ENCODE results near the gene SMG9.

The SMG9 gene

DNA sequence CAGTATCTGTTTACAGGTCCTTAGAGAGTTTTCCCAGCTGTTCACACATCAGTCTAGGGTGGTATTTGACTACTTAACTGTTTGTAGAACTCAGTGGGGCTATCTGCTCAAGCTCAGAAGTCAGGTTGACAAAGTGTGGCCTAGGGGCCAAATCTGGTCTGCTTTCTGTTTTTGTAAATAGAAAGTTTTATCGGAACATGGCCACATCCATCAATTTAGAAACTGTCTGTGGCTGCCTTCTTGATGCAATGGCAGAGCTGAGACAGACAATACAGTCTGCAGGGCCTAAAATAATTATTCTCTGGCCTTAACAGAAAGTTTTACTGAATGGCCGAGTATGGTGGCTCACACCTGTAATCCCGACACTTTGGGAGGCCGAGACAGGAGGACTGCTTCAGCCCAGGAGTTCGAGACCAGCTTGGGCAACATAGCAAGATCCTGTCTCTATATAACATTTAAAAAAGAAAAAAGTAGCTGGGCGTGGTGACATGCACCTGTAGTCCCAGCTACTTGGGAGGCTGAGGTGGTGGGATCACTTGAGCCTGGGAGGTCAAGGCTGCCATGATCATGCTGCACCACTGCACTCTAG, 2.4 kb downstream of the SMG9 start:
- no peak for DNase-seq (ENCODE audit: low spot score)

DNA sequence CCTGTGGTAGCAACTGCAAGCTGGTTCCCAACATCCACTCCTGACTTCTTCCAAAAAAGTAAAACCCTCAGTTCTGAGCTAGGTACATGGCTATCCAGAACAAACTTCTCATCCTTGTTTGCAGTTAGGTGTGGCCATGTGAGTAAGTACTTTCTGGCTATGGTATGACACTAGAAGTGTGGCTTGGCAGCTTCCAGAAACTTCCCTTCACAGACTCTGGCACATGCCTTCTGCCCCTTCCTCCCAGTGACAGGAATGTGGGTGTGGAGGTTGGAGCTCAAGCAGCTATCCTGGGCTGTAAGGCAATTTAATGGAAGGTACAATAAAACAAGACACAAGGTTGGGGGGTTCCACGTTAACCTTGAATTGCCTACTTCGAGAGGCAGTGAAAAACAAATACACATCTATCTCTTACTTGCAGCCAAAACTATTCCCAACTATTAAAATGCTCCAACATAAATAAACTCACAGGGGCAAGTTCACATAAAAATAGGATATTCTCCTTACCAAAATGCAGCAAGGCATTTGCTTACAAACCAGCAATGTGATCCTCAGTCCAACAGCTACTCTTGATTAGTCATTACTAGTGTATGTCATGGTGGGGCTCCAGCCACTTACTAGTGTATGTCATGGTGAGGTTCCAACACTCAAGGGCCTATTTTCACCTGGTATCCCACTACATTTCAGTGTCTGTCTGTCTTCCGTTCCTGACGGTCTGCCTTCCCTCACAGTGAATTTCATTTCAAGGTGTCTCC, 3.1 kb downstream of the SMG9 start:
- DNase-seq (ENCODE audit: low spot score): no peak

GRCh38 chr19:43749898-43750297, 4.9 kb downstream of the SMG9 start:
- no peak for DNase-seq (ENCODE audit: low spot score)

GRCh38 chr19:43749152-43749551, 5.6 kb downstream of the SMG9 start:
- DNase-seq (ENCODE audit: low spot score): no peak

DNA sequence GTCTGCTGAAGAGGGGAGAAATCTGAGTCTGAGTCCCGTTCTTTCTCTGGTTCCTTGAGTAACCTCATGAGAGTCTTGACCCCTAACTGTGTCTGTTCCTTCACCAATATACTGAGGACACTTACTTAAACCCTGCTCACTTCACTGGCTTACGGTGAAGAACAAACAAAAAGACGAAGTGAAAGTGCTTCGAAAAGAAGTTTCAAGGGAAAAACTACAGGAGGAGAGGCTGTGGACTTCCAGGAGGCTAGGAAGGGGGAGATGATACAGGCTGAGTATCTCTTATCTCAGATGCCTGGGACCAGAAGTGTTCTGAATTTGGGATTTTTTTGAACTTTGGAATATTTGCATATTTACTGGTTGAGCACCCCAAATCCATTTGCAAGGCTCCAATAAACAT, 6.1 kb downstream of the SMG9 start:
- DNase-seq (ENCODE audit: low spot score): no peak

DNA sequence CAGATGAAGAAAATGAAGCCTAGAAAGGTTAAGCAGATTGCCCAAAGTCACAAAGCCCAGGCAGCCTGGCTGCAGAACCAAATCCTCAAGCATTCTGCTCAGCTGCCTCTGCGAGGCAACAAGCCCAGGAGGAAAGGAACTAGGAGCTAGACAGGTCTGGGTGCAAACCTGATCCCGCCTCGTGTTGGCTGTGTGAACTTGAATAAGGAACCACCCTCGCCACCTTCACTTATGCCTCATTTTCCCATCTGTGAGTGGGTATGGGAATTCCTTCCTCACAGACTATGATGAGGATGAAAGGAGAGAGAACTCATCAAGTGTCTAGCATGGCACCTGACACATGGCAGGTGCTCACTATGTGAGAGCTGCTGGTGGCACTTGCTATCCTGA, 6.6 kb downstream of the SMG9 start:
- DNase-seq (ENCODE audit: low spot score): no peak

DNA sequence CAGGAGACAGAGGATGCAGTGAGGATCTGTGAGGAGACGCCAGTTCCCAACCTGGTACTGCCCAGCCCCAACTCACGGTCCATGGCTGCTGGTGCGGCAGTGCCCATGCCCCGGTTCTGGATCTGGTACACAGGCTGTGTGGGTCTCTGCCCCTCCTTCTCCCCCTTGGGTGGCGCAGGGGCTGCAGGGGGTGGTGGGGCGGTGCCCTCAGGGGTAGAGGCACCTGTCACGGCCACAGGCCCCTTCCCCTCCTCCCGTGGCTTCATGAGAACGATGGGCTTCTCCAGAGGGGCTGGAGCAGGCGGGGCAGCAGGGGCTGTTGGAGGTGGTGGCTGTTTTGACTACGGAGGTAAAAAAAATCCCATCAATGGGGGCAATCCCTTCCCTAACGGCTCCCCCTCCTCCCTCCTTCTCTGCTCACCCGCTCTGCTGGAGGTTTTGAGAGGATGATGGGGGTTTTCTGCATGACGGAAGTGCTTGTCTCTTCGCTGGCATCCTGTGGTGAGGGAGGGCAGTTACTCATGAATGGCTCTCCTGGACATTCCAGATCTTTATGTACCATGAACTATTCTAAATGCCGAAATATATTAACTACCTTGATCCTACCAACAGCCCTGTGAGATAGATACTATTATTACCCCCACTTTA, 7.1 kb downstream of the SMG9 start:
- DNase-seq (ENCODE audit: low spot score): no peak

DNA sequence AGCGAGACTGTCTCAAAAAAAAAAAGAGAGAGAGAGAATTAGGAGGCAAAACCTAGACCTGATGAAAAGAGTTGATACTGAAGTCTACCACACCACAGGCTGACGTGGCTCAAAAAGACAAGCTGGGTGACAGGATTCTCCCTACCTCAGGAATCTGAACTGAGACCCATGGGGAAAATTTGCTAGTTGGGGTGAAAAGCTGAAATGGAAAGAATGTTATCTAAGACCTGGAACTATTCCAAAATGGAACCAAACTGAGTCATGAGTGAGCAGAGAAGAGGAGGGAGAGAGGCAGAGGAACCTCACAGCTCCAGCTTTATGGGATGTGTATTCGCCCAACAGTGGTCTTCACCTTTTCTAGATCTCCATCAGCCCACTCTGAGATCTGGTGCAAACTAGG, 11.7 kb downstream of the SMG9 start:
- no peak for DNase-seq (ENCODE audit: low spot score)

GRCh38 chr19:43741075-43741825, 13.5 kb downstream of the SMG9 start:
- no peak for DNase-seq (ENCODE audit: low spot score)

- no peak for DNase-seq (ENCODE audit: low spot score)
Measured at GRCh38 chr19:43739439-43740235, 15.1 kb downstream of the SMG9 start.

- no peak for DNase-seq (ENCODE audit: low spot score)
Measured at GRCh38 chr19:43738780-43739211, 16.0 kb downstream of the SMG9 start.

GRCh38 chr19:43735957-43736356, 18.8 kb downstream of the SMG9 start:
- DNase-seq (ENCODE audit: low spot score): no peak

GRCh38 chr19:43735013-43735412, 19.7 kb downstream of the SMG9 start:
- no peak for DNase-seq (ENCODE audit: low spot score)

- DNase-seq (ENCODE audit: low spot score): no peak
Measured at GRCh38 chr19:43731846-43732245, 22.9 kb downstream of the SMG9 start.

DNA sequence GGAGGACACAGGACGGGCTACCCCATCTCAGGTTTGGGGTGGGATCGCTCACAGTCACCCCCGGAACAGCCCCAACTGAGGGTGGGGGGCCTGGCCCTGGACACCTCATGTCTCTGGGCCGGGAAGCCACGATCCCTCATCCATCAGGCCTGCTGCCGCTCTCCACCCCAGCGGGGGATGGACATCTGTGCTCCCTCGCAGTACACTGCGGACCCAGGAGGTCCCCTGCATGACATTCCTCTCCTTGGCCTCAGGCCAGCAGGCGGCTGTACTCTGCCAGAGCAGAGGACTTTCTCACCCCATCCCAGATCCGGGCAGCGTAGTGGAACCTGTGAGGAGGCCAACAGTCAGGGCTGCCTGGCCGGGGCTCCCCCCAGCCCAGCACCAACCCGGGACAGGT, 23.4 kb downstream of the SMG9 start:
- no peak for DNase-seq (ENCODE audit: low spot score)

GRCh38 chr19:43729919-43730318, 24.8 kb downstream of the SMG9 start:
- no peak for DNase-seq (ENCODE audit: low spot score)

DNA sequence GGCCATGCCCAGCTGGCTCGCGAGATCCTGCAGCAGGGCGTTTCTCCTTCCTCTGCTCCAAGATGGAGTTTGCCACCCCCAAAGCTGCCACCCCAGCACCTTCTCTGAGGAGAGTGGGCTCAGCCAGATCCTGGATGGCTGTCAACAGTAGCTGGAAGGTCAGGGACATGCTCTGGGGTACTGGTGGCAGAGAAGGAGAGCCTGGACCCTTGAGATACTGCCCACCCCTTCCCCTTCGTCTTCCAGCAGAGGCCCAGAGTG, 27.2 kb downstream of the SMG9 start:
- no peak for DNase-seq (ENCODE audit: low spot score)

DNA sequence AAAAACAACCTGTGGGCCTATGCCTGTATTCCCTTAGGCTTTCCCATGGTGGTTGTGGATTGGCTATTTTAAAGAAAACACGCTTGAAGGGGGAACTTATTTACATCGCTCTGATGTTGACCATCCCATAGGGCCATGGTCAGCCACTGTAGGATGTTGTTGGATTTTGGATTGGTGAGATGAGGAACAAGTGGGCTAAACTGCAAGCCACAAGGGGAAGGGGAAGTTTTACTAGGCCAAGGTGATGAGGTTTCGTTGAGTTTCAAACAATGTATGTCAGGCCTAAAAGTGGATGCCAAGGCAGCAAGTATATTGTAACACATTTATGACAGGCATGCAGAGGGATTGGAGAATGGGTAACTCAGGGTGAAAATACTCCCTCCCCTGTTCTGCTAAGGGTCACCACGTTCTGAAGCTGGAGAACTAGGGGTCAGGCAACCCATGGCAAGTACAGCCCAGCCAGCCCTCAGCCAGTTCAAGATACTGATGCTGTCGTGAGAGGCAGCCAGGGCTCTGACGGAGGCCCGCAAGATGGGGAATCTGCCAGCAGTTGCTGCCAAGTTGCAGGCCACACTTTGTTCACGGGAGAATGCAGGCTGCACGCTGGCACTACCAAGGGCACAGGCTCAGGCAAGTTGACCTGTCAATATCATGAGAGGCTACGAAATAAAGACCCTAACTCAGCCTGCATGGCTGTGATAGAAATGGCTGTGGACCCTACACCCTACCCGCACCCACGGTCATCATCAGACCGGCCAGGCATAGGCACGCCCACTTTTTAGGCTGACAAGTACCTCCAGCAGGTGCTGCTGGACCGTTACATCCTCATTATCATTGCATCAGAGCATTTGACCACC, 27.8 kb downstream of the SMG9 start:
- no peak for DNase-seq (ENCODE audit: low spot score)

DNA sequence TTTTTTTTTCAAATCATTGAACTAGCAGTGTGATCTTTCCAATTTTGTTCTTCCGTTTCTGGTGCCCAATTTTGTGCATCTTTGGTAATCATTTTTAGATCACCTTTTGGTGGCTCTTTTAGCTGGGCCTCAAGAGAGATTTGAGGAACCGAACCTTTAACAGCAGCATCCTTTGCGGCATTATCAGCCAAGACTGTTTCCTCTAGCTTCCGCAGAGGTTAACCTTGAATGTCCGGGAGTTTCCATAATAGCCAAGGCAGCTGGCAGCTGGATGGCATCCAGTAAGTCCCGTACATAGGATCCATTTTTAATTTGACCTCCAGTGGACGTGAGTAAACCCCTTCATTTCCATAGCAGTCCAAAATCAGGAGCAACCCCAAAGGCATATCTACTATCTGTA, 29.3 kb downstream of the SMG9 start:
- DNase-seq (ENCODE audit: low spot score): peak; percentile 59

- no peak for DNase-seq (ENCODE audit: low spot score)
Measured at GRCh38 chr19:43724896-43725295, 29.9 kb downstream of the SMG9 start.

- DNase-seq (ENCODE audit: low spot score): no peak
Measured at GRCh38 chr19:43723588-43723987, 31.2 kb downstream of the SMG9 start.
